Stimulated activated naive CD8-positive, alpha-beta T cell treated with anti-CD3 and anti-CD28 coated beads, Interleukin-15, amount 100 ng/mL, for 72 hours (primary cell): Measurements from ENCODE around the gene DCST2.
A peak's percentile ranks its signal among the peaks of the same experiment; 100 is the strongest.

Experiments used
- ATAC-seq: fragments of 150-1000 bp; cut with Tn5 transposase; 2 replicates; pipeline ENCODE4 v1.10.0; 2021; ENCODE audit warnings: mild to moderate bottlenecking, moderate library complexity
- DNase-seq, 2 donors: peaks; one replicate each; pipeline ENCODE4 v3.0.0; 2021 to 2022
- H3K27ac Mint-ChIP-seq, 2 donors: one replicate each; pipeline ENCODE4 v1.8.0; 2022; ENCODE audit warnings: mild to moderate bottlenecking in 2 of 2, mixed read lengths in 2 of 2, moderate library complexity in 2 of 2
- H3K27me3 Mint-ChIP-seq: one replicate; pipeline ENCODE4 v1.8.0; 2022; ENCODE audit warnings: mixed read lengths
- H3K4me1 Mint-ChIP-seq: one replicate; pipeline ENCODE4 v1.8.0; 2022; ENCODE audit warnings: mild to moderate bottlenecking, mixed read lengths
- H3K4me3 Mint-ChIP-seq, 2 donors: one replicate each; pipeline ENCODE4 v1.8.0; 2022; ENCODE audit warnings: mild to moderate bottlenecking in 2 of 2, mixed read lengths in 2 of 2, moderate library complexity in 1 of 2
- H3K9me3 Mint-ChIP-seq, 2 donors: one replicate each; pipeline ENCODE4 v1.8.0; 2022; ENCODE audit warnings: mixed read lengths in 2 of 2

DCST2 gene

GRCh38 chr1:155026588-155026987, 7.0 kb downstream of the DCST2 start:
- H3K27me3 Mint-ChIP-seq, result no peaks in the 10 kb centered on the region
- no peaks in the 10 kb centered on the region for H3K9me3 Mint-ChIP-seq
- no peak overlapping the region for H3K27ac Mint-ChIP-seq
- DNase-seq (no peak), ATAC-seq (peak; percentile 43)
- H3K4me3 Mint-ChIP-seq, result no peak overlapping the region
- H3K4me1 Mint-ChIP-seq, result no peaks in the 10 kb centered on the region

GRCh38 chr1:155026154-155026553, 7.4 kb downstream of the DCST2 start:
- Mint-ChIP-seq H3K27me3 (no peaks in the 10 kb centered on the region), H3K9me3 (no peaks in the 10 kb centered on the region), H3K27ac (no peak overlapping the region), H3K4me3 (no peak overlapping the region), H3K4me1 (no peaks in the 10 kb centered on the region)
- no peak for ATAC-seq
- DNase-seq, result no peak

- H3K27ac Mint-ChIP-seq, result no peak overlapping the region
- H3K9me3 Mint-ChIP-seq, result no peaks in the 10 kb centered on the region
- peaks cover 11% of the 10 kb centered on the region for H3K27me3 Mint-ChIP-seq
- no peak for DNase-seq
- H3K4me1 Mint-ChIP-seq, result peaks cover 8% of the 10 kb centered on the region
- no peak overlapping the region for H3K4me3 Mint-ChIP-seq
- ATAC-seq, result no peak
These were observed 9.3 kb downstream of the DCST2 start for GRCh38 chr1:155024315-155024714.

GRCh38 chr1:155023627-155024026, 10.0 kb downstream of the DCST2 start:
- Mint-ChIP-seq H3K9me3 (no peaks in the 10 kb centered on the region), H3K27me3 (peaks cover 15% of the 10 kb centered on the region), H3K4me1 (peaks cover 10% of the 10 kb centered on the region), H3K27ac (no peak overlapping the region), H3K4me3 (no peak overlapping the region)
- peak; percentile 18 for ATAC-seq
- no peak for DNase-seq

- Mint-ChIP-seq H3K9me3 (no peaks in the 10 kb centered on the region), H3K27ac (no peak overlapping the region), H3K4me1 (peaks cover 14% of the 10 kb centered on the region), H3K27me3 (peaks cover 15% of the 10 kb centered on the region), H3K4me3 (no peak overlapping the region)
- no peak for ATAC-seq
- no peak for DNase-seq
These were observed 10.7 kb downstream of the DCST2 start for GRCh38 chr1:155022927-155023236.

- Mint-ChIP-seq H3K27ac (no peak overlapping the region), H3K9me3 (no peaks in the 10 kb centered on the region), H3K4me3 (no peak overlapping the region), H3K27me3 (peaks cover 15% of the 10 kb centered on the region), H3K4me1 (peaks cover 19% of the 10 kb centered on the region)
- ATAC-seq (no peak), DNase-seq (no peak)
These were observed 11.2 kb downstream of the DCST2 start for GRCh38 chr1:155022136-155022926.

- Mint-ChIP-seq H3K27me3 (peaks cover 22% of the 10 kb centered on the region), H3K4me3 (no peak overlapping the region), H3K27ac (peak overlapping the region in 1 of 2 donors; percentile 37), H3K9me3 (no peaks in the 10 kb centered on the region), H3K4me1 (peaks cover 40% of the 10 kb centered on the region)
- DNase-seq, result no peak
- no peak for ATAC-seq
These were observed 14.0 kb downstream of the DCST2 start for GRCh38 chr1:155019377-155020245.

GRCh38 chr1:155018617-155019348, 14.8 kb downstream of the DCST2 start:
- Mint-ChIP-seq H3K27ac (peak overlapping the region in 1 of 2 donors; percentile 23), H3K9me3 (no peaks in the 10 kb centered on the region), H3K4me1 (peaks cover 48% of the 10 kb centered on the region), H3K4me3 (no peak overlapping the region), H3K27me3 (peaks cover 22% of the 10 kb centered on the region)
- DNase-seq (no peak), ATAC-seq (no peak)

- Mint-ChIP-seq H3K9me3 (no peaks in the 10 kb centered on the region), H3K4me3 (peak overlapping the region; percentile 51 to 71), H3K4me1 (peaks cover 57% of the 10 kb centered on the region), H3K27ac (peak overlapping the region in 1 of 2 donors; percentile 50), H3K27me3 (peaks cover 22% of the 10 kb centered on the region)
- peak; percentile 3 for ATAC-seq
- DNase-seq, result no peak
These were observed 15.7 kb downstream of the DCST2 start for GRCh38 chr1:155017946-155018316.

GRCh38 chr1:155017041-155017945, 16.3 kb downstream of the DCST2 start:
- Mint-ChIP-seq H3K4me1 (peaks cover 63% of the 10 kb centered on the region), H3K27me3 (peaks cover 22% of the 10 kb centered on the region), H3K27ac (peak overlapping the region in 1 of 2 donors; percentile 50), H3K4me3 (peak overlapping the region; percentile 51 to 71), H3K9me3 (no peaks in the 10 kb centered on the region)
- DNase-seq (peak; percentile 85 to 92), ATAC-seq (peak; percentile 93)

GRCh38 chr1:155016231-155016831, 17.2 kb downstream of the DCST2 start:
- H3K9me3 Mint-ChIP-seq, result no peaks in the 10 kb centered on the region
- DNase-seq (no peak), ATAC-seq (peak; percentile 8)
- peaks cover 73% of the 10 kb centered on the region for H3K4me1 Mint-ChIP-seq
- peak overlapping the region in 1 of 2 donors; percentile 43 for H3K27ac Mint-ChIP-seq
- peaks cover 22% of the 10 kb centered on the region for H3K27me3 Mint-ChIP-seq
- H3K4me3 Mint-ChIP-seq, result peak overlapping the region; percentile 51 to 55

- Mint-ChIP-seq H3K4me3 (peak overlapping the region; percentile 13 to 14), H3K9me3 (no peaks in the 10 kb centered on the region)
These were observed 17.9 kb downstream of the DCST2 start for GRCh38 chr1:155015527-155016230.

GRCh38 chr1:155014709-155015508, 18.7 kb downstream of the DCST2 start:
- peaks cover 17% of the 10 kb centered on the region for H3K27me3 Mint-ChIP-seq
- peaks cover 85% of the 10 kb centered on the region for H3K4me1 Mint-ChIP-seq
- no peak for DNase-seq
- H3K4me3 Mint-ChIP-seq, result no peak overlapping the region
- no peaks in the 10 kb centered on the region for H3K9me3 Mint-ChIP-seq
- no peak for ATAC-seq
- no peak overlapping the region for H3K27ac Mint-ChIP-seq

More at GRCh38 chr1:155015527-155016230, 17.9 kb downstream of the DCST2 start:
- DNase-seq (no peak), ATAC-seq (no peak)
- Mint-ChIP-seq H3K27me3 (peaks cover 22% of the 10 kb centered on the region), H3K27ac (no peak overlapping the region), H3K4me1 (peaks cover 79% of the 10 kb centered on the region)
